Activated naive CD8-positive, alpha-beta T cell (primary cell): ENCODE results near the gene FTO.

ENCODE experiments used
- H3K27ac Mint-ChIP-seq: one replicate; pipeline ENCODE4 v1.8.0; 2021; ENCODE audit warnings: mixed read lengths
- H3K27me3 Mint-ChIP-seq: one replicate; pipeline ENCODE4 v1.8.0; 2021; ENCODE audit warnings: mixed read lengths
- H3K36me3 Mint-ChIP-seq: one replicate; pipeline ENCODE4 v1.8.0; 2021; ENCODE audit warnings: mixed read lengths
- H3K4me1 Mint-ChIP-seq: one replicate; pipeline ENCODE4 v1.8.0; 2021; ENCODE audit warnings: low read depth, mixed read lengths
- H3K4me3 Mint-ChIP-seq: one replicate; pipeline ENCODE4 v1.8.0; 2021; ENCODE audit warnings: mild to moderate bottlenecking, mixed read lengths
- H3K9me3 Mint-ChIP-seq: one replicate; pipeline ENCODE4 v1.8.0; 2021; ENCODE audit warnings: low read depth, mixed read lengths

The FTO gene

GRCh38 chr16:54201200-54201599 is 497.2 kb downstream of the FTO start:
- H3K36me3 Mint-ChIP-seq: no peaks in the 10 kb centered on the region
- H3K27ac Mint-ChIP-seq: no peak overlapping the region
- H3K4me3 Mint-ChIP-seq: no peak overlapping the region
- no peaks in the 10 kb centered on the region for H3K27me3 Mint-ChIP-seq
- H3K9me3 Mint-ChIP-seq: no peaks in the 10 kb centered on the region
- H3K4me1 Mint-ChIP-seq: no peaks in the 10 kb centered on the region
